HG03571 (cell line): Measurements from ENCODE around the gene NOTCH2.
"Not testable (repeated sequence)": the region's sequence is repeated elsewhere in the genome, so short reads cannot be mapped to it uniquely, and the experiment has no call there.

Experiments used
- ATAC-seq: cut with Tn5 transposase; IDR thresholded peaks from one replicate; pipeline ENCODE4 v1.9.1; 2021; ENCODE audit not compliant: unreplicated experiment

NOTCH2 gene

GRCh38 chr1:120069067-120069919 is at the start of gene NOTCH2:
NOTCH2 (minus strand) TSS chr1:120069662; CDS start chr1:120069406, 256 bp downstream.
- not testable (repeated sequence) for ATAC-seq

- peak; percentile 57 for ATAC-seq
Measured at GRCh38 chr1:120117371-120118177, 48.1 kb upstream of the NOTCH2 start.

- ATAC-seq: not testable (repeated sequence)
Measured at GRCh38 chr1:120116094-120116493, 46.6 kb upstream of the NOTCH2 start.

- ATAC-seq: not testable (repeated sequence)
Measured at GRCh38 chr1:120113134-120113533, 43.7 kb upstream of the NOTCH2 start.

- ATAC-seq: not testable (repeated sequence)
Measured at GRCh38 chr1:120112212-120112611, 42.8 kb upstream of the NOTCH2 start.

- ATAC-seq: not testable (repeated sequence)
Measured at GRCh38 chr1:120111771-120112170, 42.3 kb upstream of the NOTCH2 start.

GRCh38 chr1:120111008-120111407 is 41.5 kb upstream of the NOTCH2 start:
- not testable (repeated sequence) for ATAC-seq

- not testable (repeated sequence) for ATAC-seq
Measured at GRCh38 chr1:120109656-120110055, 40.2 kb upstream of the NOTCH2 start.

- ATAC-seq: not testable (repeated sequence)
Measured at GRCh38 chr1:120109180-120109579, 39.7 kb upstream of the NOTCH2 start.

- ATAC-seq: not testable (repeated sequence)
Measured at GRCh38 chr1:120105288-120105687, 35.8 kb upstream of the NOTCH2 start.

GRCh38 chr1:120103768-120104167 is 34.3 kb upstream of the NOTCH2 start:
- ATAC-seq: not testable (repeated sequence)

- not testable (repeated sequence) for ATAC-seq
Measured at GRCh38 chr1:120101593-120101992, 32.1 kb upstream of the NOTCH2 start.

- not testable (repeated sequence) for ATAC-seq
Measured at GRCh38 chr1:120100590-120100989, 31.1 kb upstream of the NOTCH2 start.

- not testable (repeated sequence) for ATAC-seq
Measured at GRCh38 chr1:120098986-120099759, 29.7 kb upstream of the NOTCH2 start.

GRCh38 chr1:120096981-120097545 is 27.6 kb upstream of the NOTCH2 start:
- ATAC-seq: not testable (repeated sequence)

- ATAC-seq: peak; percentile 53
Measured at GRCh38 chr1:120093548-120094181, 24.2 kb upstream of the NOTCH2 start.

GRCh38 chr1:120092232-120093218 is 23.1 kb upstream of the NOTCH2 start:
- not testable (repeated sequence) for ATAC-seq

- ATAC-seq: not testable (repeated sequence)
Measured at GRCh38 chr1:120090830-120091229, 21.4 kb upstream of the NOTCH2 start.

GRCh38 chr1:120087959-120088358 is 18.5 kb upstream of the NOTCH2 start:
- ATAC-seq: not testable (repeated sequence)
